Neural cell (in vitro differentiated cells): ENCODE results near the gene ATOX1.

Experiments used
- MXI1 ChIP-seq: fragments of 450-650 bp; conservative IDR thresholded peaks from 2 replicates; pipeline ENCODE4 v1.6.1; 2014; ENCODE audit warnings: antibody characterized with exemption, mild to moderate bottlenecking; ENCODE audit not compliant: poor library complexity, severe bottlenecking
- RAD21 ChIP-seq: fragments of 450-650 bp; conservative IDR thresholded peaks from 2 replicates; pipeline ENCODE4 v1.6.1; 2014; ENCODE audit warnings: antibody characterized with exemption, mild to moderate bottlenecking, moderate library complexity
- TF ChIP-seq, protein P1 (sequence below): fragments of 450-650 bp; IDR thresholded peaks from 2 replicates; pipeline ENCODE4 v1.5.1; 2014; ENCODE audit warnings: antibody characterized with exemption, mild to moderate bottlenecking, moderate library complexity; ENCODE audit not compliant: poor library complexity, severe bottlenecking

GRCh38 chr5:151694035-151694485, 64.4 kb downstream of the ATOX1 start:
- TF ChIP-seq, protein P1, sequence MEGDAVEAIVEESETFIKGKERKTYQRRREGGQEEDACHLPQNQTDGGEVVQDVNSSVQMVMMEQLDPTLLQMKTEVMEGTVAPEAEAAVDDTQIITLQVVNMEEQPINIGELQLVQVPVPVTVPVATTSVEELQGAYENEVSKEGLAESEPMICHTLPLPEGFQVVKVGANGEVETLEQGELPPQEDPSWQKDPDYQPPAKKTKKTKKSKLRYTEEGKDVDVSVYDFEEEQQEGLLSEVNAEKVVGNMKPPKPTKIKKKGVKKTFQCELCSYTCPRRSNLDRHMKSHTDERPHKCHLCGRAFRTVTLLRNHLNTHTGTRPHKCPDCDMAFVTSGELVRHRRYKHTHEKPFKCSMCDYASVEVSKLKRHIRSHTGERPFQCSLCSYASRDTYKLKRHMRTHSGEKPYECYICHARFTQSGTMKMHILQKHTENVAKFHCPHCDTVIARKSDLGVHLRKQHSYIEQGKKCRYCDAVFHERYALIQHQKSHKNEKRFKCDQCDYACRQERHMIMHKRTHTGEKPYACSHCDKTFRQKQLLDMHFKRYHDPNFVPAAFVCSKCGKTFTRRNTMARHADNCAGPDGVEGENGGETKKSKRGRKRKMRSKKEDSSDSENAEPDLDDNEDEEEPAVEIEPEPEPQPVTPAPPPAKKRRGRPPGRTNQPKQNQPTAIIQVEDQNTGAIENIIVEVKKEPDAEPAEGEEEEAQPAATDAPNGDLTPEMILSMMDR = no peak
- no peak for TF ChIP-seq MXI1
- no peak for TF ChIP-seq RAD21
